Fibroblast of the aortic adventitia (primary cell): ENCODE measurements around the gene TNFRSF1A. TPM values are rescaled to one million over a fixed set of nuclear protein-coding genes. Genes with fewer than 3 reads are reported as not detected.
A peak's percentile ranks its signal among the peaks of the same experiment; 100 is the strongest.

Experiments
- DNase-seq: peaks from one replicate; pipeline ENCODE4 v3.0.0-alpha.2; 2010; ENCODE audit warnings: low read depth
- H3K4me3 ChIP-seq: 2 replicates; pipeline ENCODE4 v1.5.1; 2011; ENCODE audit warnings: low read depth, mild to moderate bottlenecking, control low read depth, low read length, moderate library complexity
- total RNA-seq: library from RNA; depleted of rRNA; stranded (reverse); fragments of >200 nt; gene quantifications from 2 replicates; pipeline ENCODE4 v1.2.3, GENCODE V29; 2012; ENCODE audit warnings: low replicate concordance
- TF ChIP-seq, protein P1 (sequence below): IDR thresholded peaks from 2 replicates; pipeline ENCODE4 v1.5.1; 2011; ENCODE audit warnings: mild to moderate bottlenecking, low read length, control low read depth, inconsistent platforms; ENCODE audit not compliant: insufficient read depth

Gene TNFRSF1A
- total RNA-seq, 1 donor, result 207 TPM

DNA sequence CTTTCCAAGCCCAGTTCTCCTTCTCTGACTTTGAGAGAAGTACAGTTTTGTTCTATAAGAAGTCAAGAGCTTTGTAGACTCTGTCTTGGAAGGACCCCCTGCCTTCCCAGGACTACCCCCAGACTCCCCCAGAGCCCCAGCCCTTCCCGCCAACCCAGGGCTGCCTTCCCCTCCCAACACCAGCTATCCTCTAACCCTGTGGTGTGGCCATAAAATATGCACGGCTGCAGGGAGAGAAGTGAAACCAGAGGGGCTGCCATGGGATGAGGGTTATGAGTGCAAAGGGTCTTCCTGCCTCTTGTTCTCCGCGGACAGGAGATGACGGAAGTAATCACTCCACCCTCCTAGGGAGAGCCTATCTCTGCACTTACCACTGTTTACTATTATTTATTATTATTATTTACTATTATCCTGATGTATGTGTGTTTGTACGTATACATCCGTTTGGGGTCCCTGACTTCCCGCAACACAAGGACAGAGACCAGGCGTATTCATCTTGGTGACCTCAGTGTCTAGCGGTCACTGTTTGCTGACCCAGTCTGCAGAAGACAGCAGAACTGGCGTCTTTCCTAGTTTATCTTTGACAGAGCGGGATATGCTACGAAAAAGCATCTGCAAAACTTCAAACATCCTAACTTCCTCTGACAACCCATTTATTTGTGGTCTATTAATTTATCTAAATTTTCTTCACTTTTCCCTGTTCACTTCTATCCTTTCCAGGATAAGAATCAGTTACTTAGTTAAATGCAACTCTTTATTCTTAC is 37.0 kb upstream of the TNFRSF1A start:
- no peak overlapping the region for H3K4me3 ChIP-seq
- TF ChIP-seq, protein P1, sequence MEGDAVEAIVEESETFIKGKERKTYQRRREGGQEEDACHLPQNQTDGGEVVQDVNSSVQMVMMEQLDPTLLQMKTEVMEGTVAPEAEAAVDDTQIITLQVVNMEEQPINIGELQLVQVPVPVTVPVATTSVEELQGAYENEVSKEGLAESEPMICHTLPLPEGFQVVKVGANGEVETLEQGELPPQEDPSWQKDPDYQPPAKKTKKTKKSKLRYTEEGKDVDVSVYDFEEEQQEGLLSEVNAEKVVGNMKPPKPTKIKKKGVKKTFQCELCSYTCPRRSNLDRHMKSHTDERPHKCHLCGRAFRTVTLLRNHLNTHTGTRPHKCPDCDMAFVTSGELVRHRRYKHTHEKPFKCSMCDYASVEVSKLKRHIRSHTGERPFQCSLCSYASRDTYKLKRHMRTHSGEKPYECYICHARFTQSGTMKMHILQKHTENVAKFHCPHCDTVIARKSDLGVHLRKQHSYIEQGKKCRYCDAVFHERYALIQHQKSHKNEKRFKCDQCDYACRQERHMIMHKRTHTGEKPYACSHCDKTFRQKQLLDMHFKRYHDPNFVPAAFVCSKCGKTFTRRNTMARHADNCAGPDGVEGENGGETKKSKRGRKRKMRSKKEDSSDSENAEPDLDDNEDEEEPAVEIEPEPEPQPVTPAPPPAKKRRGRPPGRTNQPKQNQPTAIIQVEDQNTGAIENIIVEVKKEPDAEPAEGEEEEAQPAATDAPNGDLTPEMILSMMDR, result no peak
- DNase-seq, result no peak

- H3K4me3 ChIP-seq, result no peak overlapping the region
- TF ChIP-seq, protein P1, result no peak
- no peak for DNase-seq
Observed at GRCh38 chr12:6377667-6377994, 35.8 kb upstream of the TNFRSF1A start.

GRCh38 chr12:6376870-6377666 is 35.2 kb upstream of the TNFRSF1A start:
- DNase-seq, result no peak
- no peak overlapping the region for H3K4me3 ChIP-seq
- TF ChIP-seq, protein P1, result no peak

GRCh38 chr12:6376079-6376869 is 34.4 kb upstream of the TNFRSF1A start:
- TF ChIP-seq, protein P1, result peak; percentile 70
- no peak overlapping the region for H3K4me3 ChIP-seq
- peak; percentile 78 for DNase-seq

DNA sequence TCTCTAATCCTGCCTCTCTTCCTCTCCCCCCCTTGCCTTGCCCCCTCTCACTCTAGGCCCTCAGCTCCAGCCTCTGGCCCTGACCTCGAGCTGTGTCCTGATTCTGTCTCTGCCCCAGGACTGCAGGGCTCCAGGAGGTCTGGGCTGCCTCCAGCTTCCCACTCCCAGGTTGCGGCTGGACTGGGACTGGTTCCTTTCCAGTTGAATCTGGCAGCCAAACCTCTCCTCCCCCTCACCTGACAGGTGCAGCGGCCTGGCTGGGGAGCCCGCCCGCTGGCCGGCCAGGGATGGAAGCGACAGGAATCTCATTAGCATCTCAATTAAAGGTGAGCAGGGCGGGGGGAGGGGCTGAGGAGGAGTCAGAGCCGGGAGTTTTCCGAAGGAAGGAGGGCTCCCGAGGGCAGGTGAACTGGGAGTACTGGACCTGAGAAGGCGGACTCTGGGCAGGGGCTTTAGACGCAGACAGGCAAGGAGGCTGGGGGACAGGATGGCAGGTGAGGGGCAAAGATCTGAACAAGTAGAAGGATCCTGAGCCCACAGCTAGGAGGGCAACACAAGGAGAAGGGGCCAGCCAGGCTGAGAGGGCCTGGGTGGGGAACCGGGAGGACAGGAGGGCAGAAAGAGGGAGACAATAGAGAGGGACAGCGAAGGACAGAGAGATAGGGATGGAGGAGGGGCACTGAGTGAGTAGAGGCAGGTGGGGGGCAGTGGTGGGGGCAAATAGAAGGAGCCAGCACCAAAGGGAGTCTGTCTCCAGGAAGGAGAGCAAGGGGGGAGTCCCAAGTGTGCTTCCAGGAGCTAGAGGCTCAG is 33.6 kb upstream of the TNFRSF1A start, which contains the start of gene SCNN1A:
Gene SCNN1A (minus strand): TSS at position 295 of the 810 bp plus-strand sequence. CDS start 780 bp downstream, outside the sequence.
- TF ChIP-seq, protein P1, result no peak

GRCh38 chr12:6374786-6375160 is 32.9 kb upstream of the TNFRSF1A start:
- no peak for DNase-seq
- TF ChIP-seq, protein P1, result no peak
- H3K4me3 ChIP-seq, result no peak overlapping the region

More for the DNA sequence above, 33.6 kb upstream of the TNFRSF1A start, which contains the start of gene SCNN1A:
- DNase-seq, result no peak
- H3K4me3 ChIP-seq, result no peak within 1 kb of the TSS
